Activated CD8-positive, alpha-beta memory T cell treated with anti-CD3 and anti-CD28 coated beads for 36 hours (primary cell): ENCODE measurements around the gene CEACAM8. TPM values are rescaled to one million over a fixed set of nuclear protein-coding genes. Genes with fewer than 3 reads are reported as not detected.
"Not testable (repeated sequence)": the region's sequence is repeated elsewhere in the genome, so short reads cannot be mapped to it uniquely, and the experiment has no call there.

ENCODE experiments used
- CTCF ChIA-PET: fragments of 350-600 bp; sonication (Branson Sonifier 250); formaldehyde crosslinking; loops from one replicate; lab custom pipeline; 2021; ENCODE audit warnings: antibody characterized with exemption; lab: Charles Lee
- POLR2A ChIA-PET: fragments of 350-600 bp; sonication (Branson Sonifier 250); formaldehyde crosslinking; loops from one replicate; lab custom pipeline; 2021; ENCODE audit warnings: antibody characterized with exemption; lab: Charles Lee
- total RNA-seq, 2 experiments: library from RNA; stranded (reverse); gene quantifications; one replicate each; pipeline ENCODE4 v1.2.3, GENCODE V29; 2021

CEACAM8 gene
- not detected for total RNA-seq

GRCh38 chr19:42594617-42595489 is at the start of gene CEACAM8:
TSS of gene CEACAM8 (minus strand) at chr19:42594924. CDS start at chr19:42594828, 96 bp downstream.
- POLR2A ChIA-PET: no interaction called here
- CTCF ChIA-PET: interaction anchor here (2.4 to 2.9 kb wide), 2 partner anchors 32 to 144 kb away, joined by 9 to 13 read pairs; no protein-coding TSS in a partner anchor

GRCh38 chr19:42639324-42640092 is 44.8 kb upstream of the CEACAM8 start:
- CTCF ChIA-PET, POLR2A ChIA-PET: not testable (repeated sequence)

GRCh38 chr19:42635233-42635539 is 40.5 kb upstream of the CEACAM8 start:
- ChIA-PET POLR2A (no interaction called here), CTCF (interaction anchor here (0.7 to 1.5 kb wide), 5 partner anchors 9 to 105 kb away, joined by 3 read pairs; no protein-coding TSS in a partner anchor)

- POLR2A ChIA-PET: no interaction called here
- CTCF ChIA-PET: interaction anchor here (0.7 to 1.5 kb wide), 5 partner anchors 10 to 105 kb away, joined by 3 read pairs; no protein-coding TSS in a partner anchor
These were observed 39.9 kb upstream of the CEACAM8 start for GRCh38 chr19:42634409-42635232.

GRCh38 chr19:42629191-42629590 is 34.5 kb upstream of the CEACAM8 start:
- ChIA-PET CTCF (no interaction called here), POLR2A (no interaction called here)

- ChIA-PET POLR2A (no interaction called here), CTCF (interaction anchor here (1.4 kb wide), 1 partner anchor 179 kb away, joined by 3 read pairs; no protein-coding TSS in a partner anchor)
These were observed 33.9 kb upstream of the CEACAM8 start for GRCh38 chr19:42628411-42629140.

GRCh38 chr19:42627916-42628315 is 33.2 kb upstream of the CEACAM8 start:
- CTCF ChIA-PET: interaction anchor here (1.4 kb wide), 1 partner anchor 178 kb away, joined by 3 read pairs; no protein-coding TSS in a partner anchor
- POLR2A ChIA-PET: no interaction called here

GRCh38 chr19:42626181-42626580 is 31.5 kb upstream of the CEACAM8 start:
- CTCF ChIA-PET: no interaction called here
- POLR2A ChIA-PET: no interaction called here

- ChIA-PET POLR2A (no interaction called here), CTCF (no interaction called here)
These were observed 24.5 kb upstream of the CEACAM8 start for GRCh38 chr19:42619271-42619670.

GRCh38 chr19:42613666-42614065 is 18.9 kb upstream of the CEACAM8 start:
- ChIA-PET CTCF (interaction anchor here (0.6 kb wide), 1 partner anchor 16 kb away, joined by 3 read pairs; no protein-coding TSS in a partner anchor), POLR2A (no interaction called here)

GRCh38 chr19:42610401-42610915 is 15.7 kb upstream of the CEACAM8 start:
- CTCF ChIA-PET, POLR2A ChIA-PET: not testable (repeated sequence)

- ChIA-PET CTCF (interaction anchor here (0.9 to 1.8 kb wide), 2 partner anchors 10 to 28 kb away, joined by 3 to 7 read pairs; no protein-coding TSS in a partner anchor), POLR2A (no interaction called here)
These were observed 12.1 kb upstream of the CEACAM8 start for GRCh38 chr19:42606660-42607351.

- POLR2A ChIA-PET: no interaction called here
- CTCF ChIA-PET: interaction anchor here (0.5 kb wide), 1 partner anchor 567 kb away, joined by 5 read pairs; no protein-coding TSS in a partner anchor
These were observed 7.2 kb upstream of the CEACAM8 start for GRCh38 chr19:42601811-42602443.

- ChIA-PET POLR2A (interaction anchor here (0.6 kb wide), 1 partner anchor 177 kb away, joined by 4 read pairs; no protein-coding TSS in a partner anchor), CTCF (interaction anchor here (0.8 to 2.9 kb wide), 10 partner anchors 10 to 158 kb away, joined by 3 to 13 read pairs (median 3); no protein-coding TSS in a partner anchor)
These were observed 1.8 kb upstream of the CEACAM8 start for GRCh38 chr19:42596391-42597072.

- CTCF ChIA-PET: interaction anchor here (0.8 to 2.9 kb wide), 5 partner anchors 29 to 157 kb away, joined by 3 to 13 read pairs (median 9); no protein-coding TSS in a partner anchor
- POLR2A ChIA-PET: no interaction called here
These were observed 937 bp upstream of the CEACAM8 start for GRCh38 chr19:42595550-42596172.

GRCh38 chr19:42589792-42590191 is 4.9 kb downstream of the CEACAM8 start:
- CTCF ChIA-PET: no interaction called here
- POLR2A ChIA-PET: no interaction called here
